GM12801 (cell line): Measurements from ENCODE around the gene APLF.

Experiments
- CTCF ChIP-seq: IDR thresholded peaks from one replicate; pipeline ENCODE4 v1.5.1; 2011; ENCODE audit warnings: control low read depth; ENCODE audit not compliant: insufficient read length; ENCODE audit errors: extremely low read depth

Gene APLF

GRCh38 chr2:68487773-68488355 is 20.5 kb downstream of the APLF start:
- TF ChIP-seq CTCF, result no peak

- no peak for TF ChIP-seq CTCF
Measured at GRCh38 chr2:68489282-68489681, 21.9 kb downstream of the APLF start.

- no peak for TF ChIP-seq CTCF
Measured at GRCh38 chr2:68491582-68491981, 24.2 kb downstream of the APLF start.

DNA sequence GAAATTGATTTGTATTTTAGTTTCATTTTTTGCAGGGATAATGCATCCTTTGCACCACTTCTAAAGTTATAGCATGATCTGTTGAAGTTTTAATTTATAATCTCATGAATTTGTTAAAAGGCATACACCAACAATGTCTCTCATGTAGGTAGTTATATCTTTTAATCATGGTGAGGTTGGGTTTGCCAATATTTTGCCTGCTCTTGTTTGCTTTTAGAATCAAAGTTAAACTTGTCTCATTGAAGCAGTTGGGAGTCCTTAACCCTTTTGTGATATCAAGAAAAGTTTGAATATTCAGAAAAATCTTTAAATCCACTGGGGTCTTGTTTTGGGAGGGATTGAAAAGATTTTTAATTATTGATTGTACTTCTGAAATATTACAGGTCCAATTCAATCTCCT is 31.7 kb downstream of the APLF start:
- TF ChIP-seq CTCF, result no peak

- no peak for TF ChIP-seq CTCF
Measured at GRCh38 chr2:68500649-68501048, 33.3 kb downstream of the APLF start.

DNA sequence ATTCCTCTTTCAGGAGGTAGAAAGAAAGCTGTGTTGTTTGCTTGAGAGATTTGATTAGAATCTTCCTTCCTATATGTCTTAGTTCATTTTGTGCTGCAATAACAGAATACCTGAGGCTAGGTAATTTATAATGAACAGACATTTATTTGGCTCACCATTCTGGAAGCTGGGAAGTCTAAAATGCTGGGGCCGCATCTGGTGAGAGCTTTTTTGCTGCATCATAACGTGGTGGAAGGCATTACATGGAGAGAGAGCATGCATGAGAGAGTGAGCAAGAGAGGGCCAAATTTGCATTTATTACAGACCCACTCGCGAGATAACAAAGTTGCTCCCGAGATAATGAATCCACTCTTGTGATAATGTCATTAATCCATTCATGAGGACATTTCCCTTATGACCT is 34.4 kb downstream of the APLF start:
- no peak for TF ChIP-seq CTCF

DNA sequence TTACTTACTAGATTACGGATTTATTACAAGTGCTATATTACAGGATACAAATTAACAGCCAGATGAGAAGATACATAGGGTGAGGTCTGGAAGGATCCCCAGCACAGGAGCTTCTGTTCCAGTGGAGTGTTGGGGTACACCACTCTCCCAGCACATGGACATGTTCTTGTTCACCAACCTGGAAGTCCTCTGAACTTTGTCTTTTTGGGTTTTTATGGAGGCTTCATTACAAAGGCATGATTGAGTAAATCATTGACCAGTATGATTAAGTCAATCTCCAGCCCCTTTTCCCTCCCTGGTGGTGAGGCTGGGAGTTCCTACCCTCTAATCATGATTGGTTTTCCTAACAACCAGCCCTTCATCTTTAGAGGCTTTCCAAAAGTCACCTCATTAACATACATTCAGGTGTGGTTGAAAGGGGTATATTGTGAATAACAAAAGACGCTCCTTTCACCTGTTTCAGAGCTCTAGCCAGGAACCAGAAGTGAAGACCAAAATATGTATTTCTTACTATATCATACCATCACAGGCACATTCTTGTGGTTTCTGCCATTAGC is 38.3 kb downstream of the APLF start:
- no peak for TF ChIP-seq CTCF
